Right cardiac atrium (tissue), 5 donors: ENCODE measurements around the gene NEK6. TPM values are rescaled to one million over a fixed set of nuclear protein-coding genes. Genes with fewer than 3 reads are reported as not detected.

Source experiments
- ATAC-seq, 2 donors: fragments of 200-7000 bp; cut with Tn5 transposase; one replicate each; pipeline versions ENCODE4 v1.8.0 to v1.9.1; 2020; ENCODE audit warnings: moderate library complexity in 2 of 2, mild to moderate bottlenecking in 1 of 2
- DNase-seq, 3 donors: peaks; one replicate each; pipeline ENCODE4 v3.0.0-alpha.2; 2020
- H3K27ac ChIP-seq: one replicate; pipeline ENCODE4 v1.5.1; 2013; ENCODE audit warnings: mild to moderate bottlenecking, low read length, control low read depth, moderate library complexity
- H3K27me3 ChIP-seq: one replicate; pipeline ENCODE4 v1.6.1; 2013; ENCODE audit not compliant: control insufficient read depth, insufficient read depth
- H3K4me1 ChIP-seq: one replicate; pipeline ENCODE4 v1.6.1; 2013; ENCODE audit warnings: low read length; ENCODE audit not compliant: control insufficient read depth, insufficient read depth
- H3K4me3 ChIP-seq: one replicate; pipeline ENCODE4 v1.5.1; 2013; ENCODE audit warnings: low read length, control low read depth
- H3K9me3 ChIP-seq: one replicate; pipeline ENCODE4 v1.6.1; 2013; ENCODE audit warnings: low read length; ENCODE audit not compliant: control insufficient read depth
- WGBS: extraction: QIAGEN DNeasy Blood & Tissue Kit; methylation state at CpG from one replicate; pipeline ENCODE4 v1.1.7; 2013; 5-methylcytosine and 5-hydroxymethylcytosine counted together
- intact Hi-C, 4 donors: fragments of 100-400 bp; cut with DNase I; formaldehyde crosslinking; loops; one replicate each; pipeline versions ENCODE4 v1.11.0 to v1.14.0; 2022 to 2023
- polyA plus RNA-seq: library from polyadenylated mRNA; stranded (reverse); fragments of 200-250 nt; gene quantifications from one replicate; pipeline ENCODE4 v1.2.3, GENCODE V29; 2013
- total RNA-seq, 4 donors: library from RNA; stranded (reverse); fragmentation: NEBNext Ultra II Directional; extraction: Animal tissue kit (Norgen Biotek cat#: 25700); gene quantifications; one replicate each; pipeline ENCODE4 v1.2.1, GENCODE V29; 2021
- donor health status: healthy with polysubstance abuse.
- donor health status: DM: no; HTN: yes; CAD: no.
- donor health status: DM: no; HTN: no; CAD: no.
- donor health status: DM: no; HTN: yes; CAD: no; lungs with severe emphysema.
- donor health status: DM: yes; HTN: yes; CAD: no.

The NEK6 gene
- total and polyA plus RNA-seq, 5 donors: 4.7 to 19.2 (median 12.2) TPM

GRCh38 chr9:124326378-124326777 lies 68.6 kb downstream of the NEK6 start:
- Histone ChIP-seq H3K27ac (no peak overlapping the region), H3K4me3 (no peak overlapping the region), H3K4me1 (no peaks in the 10 kb centered on the region), H3K9me3 (no peaks in the 10 kb centered on the region), H3K27me3 (no peaks in the 10 kb centered on the region)
- ATAC-seq (no peak), DNase-seq (peak in 2 of 3 donors; percentile 35 to 42)
- WGBS: 90% methylated on average over 21 of the region's 21 CpGs
- intact Hi-C loops: no loop called here

GRCh38 chr9:124327491-124327890 lies 69.7 kb downstream of the NEK6 start:
- ATAC-seq (no peak), DNase-seq (no peak)
- no peaks in the 10 kb centered on the region for H3K4me1 ChIP-seq
- no peaks in the 10 kb centered on the region for H3K27me3 ChIP-seq
- no peak overlapping the region for H3K4me3 ChIP-seq
- H3K27ac ChIP-seq: no peak overlapping the region
- no peaks in the 10 kb centered on the region for H3K9me3 ChIP-seq
- WGBS: 83% methylated on average over 9 of the region's 9 CpGs
- intact Hi-C loops: no loop called here

- Histone ChIP-seq H3K9me3 (no peaks in the 10 kb centered on the region), H3K27ac (no peak overlapping the region), H3K27me3 (no peaks in the 10 kb centered on the region), H3K4me1 (no peaks in the 10 kb centered on the region), H3K4me3 (no peak overlapping the region)
- ATAC-seq (no peak), DNase-seq (peak in 2 of 3 donors; percentile 27 to 28)
- intact Hi-C loops: no loop called here
- 90% methylated on average over 12 of the region's 12 CpGs for WGBS
Measured at GRCh38 chr9:124328285-124328684, 70.5 kb downstream of the NEK6 start.

- 90% methylated on average over 19 of the region's 19 CpGs for WGBS
- no peak overlapping the region for H3K27ac ChIP-seq
- DNase-seq: peak in 2 of 3 donors; percentile 1 to 26
- no peaks in the 10 kb centered on the region for H3K4me1 ChIP-seq
- intact Hi-C loops: no loop called here
- no peaks in the 10 kb centered on the region for H3K27me3 ChIP-seq
- H3K4me3 ChIP-seq: no peak overlapping the region
- no peak for ATAC-seq
- H3K9me3 ChIP-seq: no peaks in the 10 kb centered on the region
Measured at GRCh38 chr9:124329206-124329792, 71.5 kb downstream of the NEK6 start.

GRCh38 chr9:124330011-124330697 lies 72.4 kb downstream of the NEK6 start:
- no peak overlapping the region for H3K27ac ChIP-seq
- intact Hi-C loops: no loop called here
- DNase-seq (peak in 2 of 3 donors; percentile 34 to 46), ATAC-seq (no peak)
- 91% methylated on average over 29 of the region's 29 CpGs for WGBS
- H3K9me3 ChIP-seq: no peaks in the 10 kb centered on the region
- no peaks in the 10 kb centered on the region for H3K27me3 ChIP-seq
- H3K4me1 ChIP-seq: no peaks in the 10 kb centered on the region
- no peak overlapping the region for H3K4me3 ChIP-seq

GRCh38 chr9:124331580-124331979 lies 73.8 kb downstream of the NEK6 start:
- no peak for ATAC-seq
- DNase-seq: peak in 2 of 3 donors; percentile 30 to 43
- H3K9me3 ChIP-seq: no peaks in the 10 kb centered on the region
- H3K27me3 ChIP-seq: no peaks in the 10 kb centered on the region
- no peak overlapping the region for H3K4me3 ChIP-seq
- intact Hi-C loops: no loop called here
- no peaks in the 10 kb centered on the region for H3K4me1 ChIP-seq
- H3K27ac ChIP-seq: no peak overlapping the region
- 92% methylated on average over 11 of the region's 11 CpGs for WGBS

- intact Hi-C loops: no loop called here
- Histone ChIP-seq H3K9me3 (no peaks in the 10 kb centered on the region), H3K27ac (no peak overlapping the region), H3K27me3 (no peaks in the 10 kb centered on the region), H3K4me3 (no peak overlapping the region), H3K4me1 (no peaks in the 10 kb centered on the region)
- DNase-seq: peak in 1 of 3 donors; percentile 18
- WGBS: 72% methylated on average over 28 of the region's 28 CpGs
- ATAC-seq: no peak
Measured at GRCh38 chr9:124332361-124333202, 74.8 kb downstream of the NEK6 start.

GRCh38 chr9:124333203-124333579 lies 75.4 kb downstream of the NEK6 start:
- no peak for ATAC-seq
- H3K4me1 ChIP-seq: no peaks in the 10 kb centered on the region
- H3K27ac ChIP-seq: no peak overlapping the region
- no peaks in the 10 kb centered on the region for H3K27me3 ChIP-seq
- no peaks in the 10 kb centered on the region for H3K9me3 ChIP-seq
- H3K4me3 ChIP-seq: no peak overlapping the region
- WGBS: 89% methylated on average over 7 of the region's 7 CpGs
- DNase-seq: peak in 1 of 3 donors; percentile 14
- intact Hi-C loops: no loop called here

- ATAC-seq (peak in 1 of 2 donors; percentile 28), DNase-seq (peak in 2 of 3 donors; percentile 19 to 48)
- no peaks in the 10 kb centered on the region for H3K9me3 ChIP-seq
- no peaks in the 10 kb centered on the region for H3K27me3 ChIP-seq
- WGBS: 86% methylated on average over 15 of the region's 15 CpGs
- no peak overlapping the region for H3K27ac ChIP-seq
- no peak overlapping the region for H3K4me3 ChIP-seq
- intact Hi-C loops: no loop called here
- H3K4me1 ChIP-seq: no peaks in the 10 kb centered on the region
Measured at GRCh38 chr9:124334568-124335319, 77.0 kb downstream of the NEK6 start.

GRCh38 chr9:124335320-124335707 lies 77.6 kb downstream of the NEK6 start:
- 86% methylated on average over 14 of the region's 14 CpGs for WGBS
- H3K4me1 ChIP-seq: no peaks in the 10 kb centered on the region
- H3K9me3 ChIP-seq: no peaks in the 10 kb centered on the region
- no peak for ATAC-seq
- intact Hi-C loops: no loop called here
- H3K27ac ChIP-seq: no peak overlapping the region
- no peak overlapping the region for H3K4me3 ChIP-seq
- no peaks in the 10 kb centered on the region for H3K27me3 ChIP-seq
- DNase-seq: peak in 1 of 3 donors; percentile 29
